Pulmonary artery endothelial cell (primary cell): ENCODE data around the gene CRB1. TPM values are rescaled to one million over a fixed set of nuclear protein-coding genes. Genes with fewer than 3 reads are reported as not detected.
A peak's percentile ranks its signal among the peaks of the same experiment; 100 is the strongest.

Experiments used
- DNase-seq: peaks from one replicate; pipeline ENCODE4 v3.0.0-alpha.2; 2011; ENCODE audit warnings: low read depth, low spot score
- total RNA-seq: library from RNA; depleted of rRNA; stranded (reverse); fragments of >200 nt; gene quantifications from 2 replicates; pipeline ENCODE4 v1.2.3, GENCODE V29; 2014

CRB1 gene
- total RNA-seq, 1 donor from 2014 or later, result not detected

DNA sequence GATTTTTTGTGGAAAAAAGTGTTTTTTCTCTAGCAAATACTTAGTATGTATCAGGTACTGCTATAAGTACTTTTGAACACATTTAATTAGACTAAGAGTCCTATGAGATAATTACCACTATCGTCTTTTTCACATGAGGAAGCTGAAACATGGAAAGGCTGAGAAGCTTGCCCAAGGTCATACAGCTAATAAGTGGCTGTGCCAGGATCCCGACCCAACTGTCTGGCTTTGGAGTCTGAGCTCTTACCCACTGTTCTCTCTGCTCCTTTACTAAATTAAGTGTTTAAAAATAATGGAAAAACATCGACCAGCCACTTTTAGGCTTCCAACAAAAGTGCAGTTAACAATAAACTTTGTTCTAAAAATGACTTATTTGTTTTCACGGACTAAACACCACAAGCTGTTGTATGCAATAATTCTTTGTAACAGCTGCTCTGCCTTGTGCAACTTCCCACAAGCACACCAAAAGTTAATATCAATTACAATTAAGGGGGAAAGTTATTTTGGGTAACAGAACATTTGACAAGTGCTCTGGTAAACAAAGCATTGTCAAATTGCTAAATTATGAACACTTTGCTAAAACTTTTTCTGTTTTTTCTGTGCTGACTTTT lies 75.7 kb downstream of the CRB1 start:
- no peak for DNase-seq

DNA sequence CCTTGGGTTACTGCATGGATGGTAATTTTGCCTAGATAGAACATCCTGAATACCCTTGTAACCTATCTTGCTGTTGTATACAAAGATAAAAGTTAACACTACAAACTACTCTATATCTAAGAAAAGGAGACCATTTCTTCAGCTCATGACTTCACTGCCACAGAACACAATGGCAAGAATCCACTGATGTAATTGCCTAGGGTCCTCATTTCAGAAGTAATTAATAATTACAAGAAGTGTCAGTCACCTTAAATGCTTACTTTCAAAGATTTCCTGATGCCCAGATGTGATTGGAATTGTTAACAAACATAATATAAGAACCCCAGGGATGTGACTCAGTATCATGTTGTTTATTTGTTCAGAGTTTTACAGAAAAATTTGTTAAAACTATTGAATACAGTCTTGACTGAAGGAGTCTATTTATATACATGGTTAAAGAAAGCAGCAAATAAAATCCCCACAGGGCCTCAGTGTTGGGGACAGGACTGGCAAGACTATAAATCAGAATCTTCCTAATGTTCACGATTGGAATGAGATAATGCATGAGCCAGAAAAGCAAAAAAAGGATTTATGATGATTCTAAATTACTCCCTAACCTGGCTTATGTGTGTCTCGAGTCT lies 83.9 kb downstream of the CRB1 start:
- no peak for DNase-seq

DNA sequence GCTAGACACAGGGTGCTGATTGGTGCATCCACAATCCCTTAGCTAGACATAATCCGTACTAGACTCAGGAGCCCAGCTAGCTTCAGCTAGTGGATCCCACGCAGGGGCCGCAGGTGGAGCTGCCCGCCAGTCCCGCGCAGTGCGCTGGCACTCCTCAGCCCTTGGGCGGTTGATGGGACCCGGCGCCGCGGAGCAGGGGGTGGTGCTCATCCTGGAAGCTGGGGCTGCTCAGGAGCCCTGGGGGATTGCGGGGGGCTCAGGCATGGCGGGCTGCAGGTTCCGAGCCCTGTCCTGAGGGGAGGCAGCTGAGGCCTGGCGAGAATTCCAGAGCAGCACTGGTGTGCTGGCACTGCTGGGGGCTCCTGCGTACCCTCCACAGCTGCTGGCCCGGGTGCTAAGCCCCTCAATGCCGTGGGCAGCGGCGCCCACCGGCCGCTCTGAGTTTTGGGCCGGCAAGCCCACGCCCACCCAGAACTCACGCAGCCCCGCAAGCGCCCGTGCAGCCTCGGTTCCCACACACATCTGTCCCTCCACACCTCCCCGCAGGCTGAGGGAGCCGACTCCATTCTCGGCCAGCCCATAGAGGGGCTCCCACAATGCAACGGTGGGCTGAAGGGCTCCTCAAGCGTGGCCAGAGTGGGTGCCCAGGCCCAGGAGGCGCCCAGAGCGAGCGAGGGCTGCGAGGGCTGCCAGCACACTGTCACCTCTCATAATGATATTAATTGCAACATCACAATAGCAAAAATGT lies 87.4 kb downstream of the CRB1 start:
- no peak for DNase-seq

DNA sequence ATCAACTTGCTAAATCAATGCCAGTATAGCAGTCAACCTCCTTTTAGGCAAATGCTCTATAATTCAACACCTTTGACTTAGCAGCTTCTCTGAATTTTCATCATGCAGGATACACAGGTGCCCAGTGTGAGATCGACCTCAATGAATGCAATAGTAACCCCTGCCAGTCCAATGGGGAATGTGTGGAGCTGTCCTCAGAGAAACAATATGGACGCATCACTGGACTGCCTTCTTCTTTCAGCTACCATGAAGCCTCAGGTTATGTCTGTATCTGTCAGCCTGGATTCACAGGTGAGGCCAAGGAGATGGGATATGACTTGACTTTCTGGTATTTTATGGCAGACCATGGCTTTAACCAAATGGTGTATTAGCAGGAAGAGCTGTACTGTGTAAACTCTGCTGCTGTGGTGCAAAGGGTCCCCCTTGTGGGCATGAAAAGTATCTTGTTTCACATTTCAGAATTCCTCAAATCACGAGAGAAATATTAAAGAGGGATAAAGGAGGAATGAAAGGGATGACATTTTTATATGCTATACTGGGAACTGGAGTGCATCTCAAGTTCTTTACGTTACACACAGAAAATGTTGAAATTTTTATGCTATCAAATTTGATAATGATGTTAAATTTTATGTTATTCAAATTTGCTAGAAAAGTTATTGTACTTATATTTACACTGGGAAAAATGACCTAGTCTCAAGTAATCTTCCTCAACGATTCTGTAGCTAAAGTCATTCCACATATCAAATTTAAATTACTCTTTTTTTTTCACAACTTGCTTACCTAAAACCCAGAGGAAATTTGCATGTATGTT lies 88.9 kb downstream of the CRB1 start:
- DNase-seq, result peak; percentile 15

DNA sequence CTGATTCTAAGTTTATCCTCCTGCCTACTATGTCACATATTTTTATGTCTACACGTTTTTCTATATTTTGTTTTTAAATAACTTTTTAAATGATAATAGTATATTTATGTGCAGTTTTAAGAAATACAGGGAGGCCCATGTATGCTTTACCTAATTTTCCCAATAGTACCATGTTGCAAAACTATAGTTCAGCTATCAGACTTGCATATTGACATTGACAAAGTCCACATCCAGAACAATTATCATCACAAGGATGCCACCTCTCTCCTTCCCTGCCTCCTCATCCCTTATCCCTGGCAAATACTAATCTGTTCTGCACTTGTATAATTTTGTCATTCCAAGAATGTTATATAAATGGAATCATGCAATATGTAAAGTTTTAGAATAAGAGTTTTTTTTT lies 90.9 kb downstream of the CRB1 start:
- no peak for DNase-seq

DNA sequence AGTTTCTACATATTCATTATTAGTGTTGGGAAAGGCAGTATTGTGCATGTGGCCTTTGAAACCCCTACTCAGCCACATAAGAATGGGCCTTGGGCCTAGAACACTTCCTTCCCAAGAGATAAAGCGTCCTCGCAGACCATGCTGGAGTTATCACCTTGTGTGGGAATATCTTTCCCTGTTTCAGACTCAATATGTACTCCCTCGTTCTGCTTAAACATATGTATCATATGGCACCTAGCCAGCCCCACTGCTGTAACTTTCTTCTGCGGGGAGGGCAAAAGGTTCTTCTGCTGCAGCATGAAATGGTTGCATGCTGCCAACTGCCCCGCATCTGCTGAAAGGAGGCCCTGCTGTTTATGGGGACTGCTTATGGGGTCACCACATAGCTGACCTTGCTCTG lies 92.0 kb downstream of the CRB1 start:
- DNase-seq, result no peak

DNA sequence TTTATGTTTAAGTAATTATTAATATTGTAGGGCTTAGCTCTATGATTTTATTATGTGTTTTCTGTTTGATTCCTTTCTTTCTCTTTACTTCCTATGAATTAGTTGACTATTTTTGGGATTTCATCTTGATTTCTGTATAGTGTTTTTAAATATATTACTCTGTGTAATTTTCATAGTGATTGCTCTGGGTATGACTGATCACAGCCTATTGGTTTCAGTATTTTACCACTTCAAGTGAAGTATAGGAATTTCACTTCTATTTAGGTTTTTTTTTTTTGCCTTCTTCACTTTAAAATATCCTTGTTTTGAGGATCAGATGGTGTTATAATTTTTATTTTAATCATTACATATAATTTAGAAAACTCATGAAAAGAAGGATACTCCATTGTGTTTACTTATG lies 94.8 kb downstream of the CRB1 start:
- no peak for DNase-seq

DNA sequence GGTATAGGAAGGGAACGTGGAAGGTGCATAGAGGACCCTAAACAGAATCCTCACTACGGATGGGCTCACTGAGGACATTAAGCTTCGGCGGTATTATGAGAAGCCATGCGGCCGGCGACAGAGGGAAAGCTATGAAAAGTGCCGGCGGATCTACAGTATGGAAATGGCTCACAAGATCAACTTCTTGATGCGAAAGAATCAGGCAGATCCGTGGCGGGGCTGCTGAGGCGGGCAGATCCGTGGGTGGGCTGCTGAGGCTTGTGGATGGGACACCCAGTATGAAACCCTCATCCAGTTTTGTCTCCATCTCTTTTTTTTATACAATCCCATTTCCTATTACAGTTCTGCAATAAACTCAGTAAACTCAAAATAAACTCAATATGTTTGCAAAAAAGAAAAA lies 95.8 kb downstream of the CRB1 start:
- DNase-seq, result no peak

DNA sequence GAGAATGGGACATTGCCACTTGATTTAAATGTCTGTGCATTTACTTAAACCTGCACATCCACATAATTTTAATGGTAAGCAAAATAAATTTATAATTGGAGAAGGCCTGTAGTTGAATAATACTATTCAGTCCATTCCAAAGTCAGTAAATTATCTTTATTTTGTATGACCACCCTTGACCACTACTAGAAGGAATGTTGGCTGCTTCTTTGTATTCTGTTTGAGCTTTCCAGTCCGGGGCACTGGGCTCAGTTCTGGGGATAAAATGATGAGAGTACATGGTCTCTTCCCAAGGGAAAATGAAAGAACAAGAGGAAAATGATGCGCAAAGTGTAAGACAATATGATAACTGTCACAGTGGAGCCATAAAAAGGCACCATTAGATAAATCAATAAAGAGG lies 98.9 kb downstream of the CRB1 start:
- no peak for DNase-seq

DNA sequence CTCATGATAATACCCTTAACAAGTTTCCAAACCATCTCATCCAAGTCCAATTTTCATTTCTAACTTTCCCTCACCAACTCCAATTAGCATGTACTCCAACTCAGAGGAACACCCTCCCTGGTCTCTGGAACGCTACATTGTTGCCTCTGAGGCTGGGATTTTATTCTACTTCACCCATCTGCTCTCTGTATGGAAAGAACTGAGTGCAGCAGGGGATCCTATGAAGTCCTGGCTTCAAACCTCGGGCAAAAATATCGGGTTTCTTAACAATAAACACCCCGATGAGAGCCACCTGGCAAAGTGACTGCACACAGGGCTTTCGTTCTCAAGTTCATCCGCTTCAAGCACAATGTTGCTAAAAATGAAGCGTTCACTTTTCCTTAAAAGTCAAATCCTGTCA lies 99.6 kb downstream of the CRB1 start:
- no peak for DNase-seq

DNA sequence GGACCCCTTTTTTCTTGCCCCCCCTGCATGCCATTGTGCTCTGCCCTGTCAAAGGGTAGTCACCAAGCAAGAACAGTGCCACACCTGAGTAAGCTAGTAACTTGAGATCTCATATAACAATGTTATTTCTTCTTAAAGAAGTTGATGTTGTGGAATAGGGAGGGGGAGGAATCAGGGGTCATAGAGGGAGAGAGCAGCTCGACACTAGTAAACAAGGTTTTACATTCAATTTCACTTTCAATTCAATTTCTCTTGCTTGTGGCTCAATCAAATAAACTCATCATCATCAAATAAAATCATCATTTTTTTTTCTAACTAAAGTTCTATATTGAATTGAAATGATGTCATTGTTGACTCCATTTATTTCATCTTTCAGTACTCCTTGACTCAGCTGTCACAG lies 106.4 kb downstream of the CRB1 start:
- no peak for DNase-seq

DNA sequence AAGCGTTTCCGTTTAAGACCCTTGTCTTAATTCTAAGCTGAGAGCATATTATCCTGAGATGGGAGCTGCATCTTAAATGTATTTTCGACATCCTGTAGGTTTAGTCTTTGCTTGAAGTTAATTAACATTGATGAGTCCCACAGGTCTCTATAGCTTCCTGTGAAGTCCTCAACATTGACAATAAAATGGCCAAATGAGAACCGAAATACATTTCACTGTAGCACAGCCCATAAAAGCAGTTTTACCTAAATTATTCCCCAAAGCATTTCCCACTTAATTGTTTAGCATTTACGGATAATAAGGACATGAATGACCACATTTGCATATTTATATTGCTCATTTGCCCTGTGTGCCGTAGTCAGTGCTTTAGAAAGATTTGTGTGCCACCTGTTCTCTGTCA lies 116.4 kb downstream of the CRB1 start:
- DNase-seq, result no peak

DNA sequence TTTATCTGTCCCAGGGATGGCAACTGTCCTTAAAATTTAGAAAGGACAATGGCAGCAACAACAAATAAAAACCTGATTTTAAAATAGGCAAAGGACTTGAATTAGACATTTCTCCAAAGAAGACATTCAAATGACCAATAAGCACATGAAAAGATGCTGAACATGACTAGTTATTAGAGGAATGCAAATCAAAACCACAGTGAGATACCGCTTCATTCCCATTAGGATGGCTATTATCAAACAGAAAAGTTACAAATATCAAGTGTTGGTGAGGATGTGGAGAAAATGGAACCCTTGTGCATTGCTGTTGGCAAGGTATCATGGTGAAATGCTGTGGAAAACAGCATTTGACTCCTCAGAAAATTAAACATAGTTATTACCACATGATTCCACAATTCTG lies 120.7 kb downstream of the CRB1 start:
- DNase-seq, result no peak

DNA sequence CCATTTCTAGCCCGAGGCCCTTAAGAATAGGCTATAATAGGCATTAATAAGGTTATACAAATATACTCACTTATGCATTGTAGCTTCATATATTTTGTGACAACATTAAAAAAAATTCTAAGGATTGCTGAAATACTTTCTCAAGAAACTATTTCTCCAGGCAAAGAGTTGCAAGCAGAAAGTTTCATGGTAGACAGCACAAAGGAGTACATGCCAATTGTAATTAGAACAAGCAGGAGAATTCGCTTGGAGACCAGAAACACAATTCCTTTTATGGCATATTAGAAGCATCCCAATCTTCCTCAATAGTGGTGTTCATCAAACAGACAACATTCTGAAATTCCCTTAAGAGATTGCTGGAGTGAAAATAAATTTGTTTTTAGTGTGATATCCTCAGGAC lies 122.8 kb downstream of the CRB1 start:
- DNase-seq, result no peak

DNA sequence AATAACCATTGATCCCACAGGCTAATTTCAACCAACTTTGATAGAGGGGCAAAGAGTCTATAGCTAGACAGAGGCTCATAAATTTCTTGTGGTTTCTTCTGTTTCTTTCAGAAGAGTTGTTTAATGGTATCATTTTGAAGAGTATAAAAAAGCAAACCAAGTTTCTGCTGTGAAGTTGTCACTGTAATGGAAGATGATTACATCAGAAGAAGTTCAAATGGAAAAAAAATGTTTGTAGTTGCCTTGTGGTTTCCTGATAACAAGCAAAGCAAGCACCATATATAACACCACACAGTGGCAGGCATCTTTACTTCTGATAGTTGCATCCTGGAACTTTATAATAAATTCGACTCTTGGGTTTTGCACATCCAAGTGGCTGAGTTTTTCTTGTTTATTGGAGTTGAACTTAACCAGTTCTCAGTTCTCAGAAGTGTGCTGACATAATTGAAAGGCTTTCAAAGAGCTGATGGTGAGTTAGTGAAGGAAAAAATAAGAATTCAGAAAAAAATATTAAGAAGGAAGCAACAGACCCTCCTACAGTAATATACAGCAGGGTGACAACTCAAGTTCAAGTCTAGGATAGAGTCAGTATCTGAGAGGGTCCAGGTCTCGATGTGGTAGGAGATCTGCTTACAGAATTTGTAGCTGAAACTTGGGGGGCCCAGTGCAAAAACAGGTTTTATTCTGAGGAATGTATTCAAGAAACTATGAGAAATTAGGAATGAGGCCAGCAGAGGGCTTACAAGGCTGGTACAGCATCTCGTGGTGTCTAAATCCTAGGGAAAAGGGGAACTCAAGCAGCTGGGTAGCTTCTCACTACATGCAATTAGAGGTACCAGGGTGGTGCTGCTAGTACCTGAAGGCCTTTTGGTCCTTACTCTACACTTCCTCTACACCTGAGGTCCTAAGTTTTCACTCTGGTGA lies 123.5 kb downstream of the CRB1 start:
- no peak for DNase-seq

DNA sequence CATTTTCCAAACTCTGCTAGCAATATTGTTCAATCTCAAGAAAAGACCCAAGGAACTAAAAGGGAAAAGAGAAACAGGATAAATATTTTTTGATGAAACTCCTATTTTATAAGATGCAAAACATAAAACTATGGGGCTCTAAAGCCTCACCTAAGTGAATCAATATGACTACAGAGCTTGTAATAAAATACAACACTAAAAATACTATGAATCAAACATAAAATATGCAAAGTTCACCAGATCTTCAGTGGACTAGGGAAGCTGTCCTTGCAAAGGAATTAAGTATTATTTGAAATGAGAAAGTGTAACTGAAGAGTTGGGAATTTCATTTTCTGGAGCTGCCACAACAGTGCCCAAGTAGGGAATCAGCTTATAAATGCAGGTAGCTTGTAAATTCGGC lies 124.5 kb downstream of the CRB1 start:
- DNase-seq, result no peak

DNA sequence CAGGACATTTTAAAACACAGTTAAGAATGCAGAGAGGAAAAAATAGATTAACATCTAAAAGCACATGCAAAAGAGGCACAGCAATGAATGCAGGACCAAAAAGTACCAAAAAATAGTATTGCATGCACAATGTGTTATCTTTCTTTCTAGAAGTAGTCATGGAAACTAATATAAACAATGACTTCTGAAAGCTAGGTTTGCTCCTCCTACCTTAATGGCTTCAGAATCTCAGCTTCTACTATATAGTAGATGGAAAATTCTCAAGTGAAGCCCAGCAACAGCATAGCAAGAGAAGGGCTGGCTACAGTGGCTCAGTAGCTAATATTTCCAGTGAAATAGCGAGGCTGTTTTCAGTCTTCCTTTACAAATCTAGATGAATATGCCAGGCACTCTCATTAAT lies 125.1 kb downstream of the CRB1 start:
- no peak for DNase-seq

DNA sequence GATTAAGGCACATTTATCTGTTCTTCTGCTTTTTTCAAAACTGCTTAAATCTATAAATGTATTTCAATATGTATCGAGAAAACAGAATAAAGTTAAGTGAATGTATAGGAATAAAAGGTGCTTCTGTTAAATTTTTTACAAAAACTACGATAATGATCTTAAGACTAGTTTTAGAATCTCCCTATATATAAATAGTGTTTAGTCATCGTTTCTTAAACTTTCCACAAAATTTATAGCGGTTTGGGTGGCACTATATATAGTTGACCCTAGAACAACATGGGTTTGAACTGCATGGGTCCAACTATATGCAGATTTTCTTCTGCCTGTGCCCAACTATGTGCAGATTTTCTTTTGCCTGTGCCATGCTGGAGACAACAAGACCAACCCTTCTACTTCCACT lies 125.7 kb downstream of the CRB1 start:
- no peak for DNase-seq

DNA sequence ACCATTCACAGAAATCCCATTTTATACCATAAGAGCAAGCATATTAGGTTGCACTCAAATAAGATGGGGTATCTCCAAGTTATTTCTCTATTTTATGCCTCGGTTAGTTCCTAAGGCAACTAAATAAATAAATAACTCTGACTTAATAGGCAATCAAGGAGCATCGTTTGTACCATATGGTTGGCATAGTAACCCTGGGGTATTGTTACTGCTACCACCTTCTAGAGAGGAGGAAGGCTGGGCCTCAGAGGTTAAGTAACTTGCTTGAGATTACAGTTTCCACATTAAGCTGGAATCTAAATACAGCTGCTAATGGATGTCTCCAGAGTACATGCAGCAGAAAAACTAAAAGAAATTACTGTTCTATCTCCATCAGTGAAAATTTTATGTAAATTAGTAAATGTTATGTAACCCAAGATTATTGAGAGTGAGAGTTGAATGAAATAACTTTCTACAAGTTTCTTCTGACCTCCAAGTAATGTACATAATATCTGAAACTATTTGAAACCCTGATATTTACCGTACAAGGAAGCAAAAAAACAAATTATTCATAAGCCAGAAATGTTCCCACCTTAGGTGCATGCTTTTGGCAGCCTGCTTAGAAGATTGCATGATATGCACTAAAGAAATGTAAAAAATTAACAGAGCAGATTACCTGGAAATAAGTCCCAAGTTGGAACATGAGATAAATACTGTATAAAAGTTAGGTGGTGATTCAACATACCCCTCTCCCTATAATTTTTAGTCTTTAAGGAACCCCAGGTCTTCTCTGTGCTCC lies 127.0 kb downstream of the CRB1 start:
- DNase-seq, result no peak

DNA sequence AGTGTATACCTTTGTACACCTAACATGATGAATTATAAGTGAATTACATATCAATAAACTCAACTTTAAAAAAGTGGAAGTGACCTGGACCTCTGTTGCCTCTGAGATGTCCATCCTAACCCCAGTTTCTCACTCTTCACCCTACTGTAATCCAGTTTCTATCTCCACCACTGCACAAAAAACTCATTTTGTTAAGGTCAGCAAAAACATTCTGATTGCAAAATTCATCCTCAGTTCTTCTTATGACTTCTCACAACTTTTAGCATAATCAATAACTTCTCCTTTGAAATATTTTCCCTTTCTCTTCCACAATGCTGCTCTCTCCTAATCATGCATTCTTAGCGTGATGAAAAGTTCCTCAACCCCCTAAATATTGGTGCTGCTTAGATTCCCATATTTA lies 129.8 kb downstream of the CRB1 start:
- DNase-seq, result no peak
